Common myeloid progenitor, CD34-positive (primary cell): ENCODE data around the gene AKAP13.
"Not testable (repeated sequence)": the region's sequence is repeated elsewhere in the genome, so short reads cannot be mapped to it uniquely, and the experiment has no call there.

Source experiments
- CTCF ChIA-PET: fragments of 350-600 bp; sonication (Branson Sonifier 250); formaldehyde crosslinking; loops from one replicate; lab custom pipeline; 2021; ENCODE audit warnings: antibody characterized with exemption; lab: Charles Lee
- POLR2A ChIA-PET: fragments of 350-600 bp; sonication (Branson Sonifier 250); formaldehyde crosslinking; loops from one replicate; lab custom pipeline; 2021; ENCODE audit warnings: antibody characterized with exemption; lab: Charles Lee
- DNase-seq, 3 donors: peaks; one replicate each; pipeline versions ENCODE4 v3.0.0 to v3.0.0-alpha.2; 2013
- H3K27ac ChIP-seq, 2 experiments: 1 replicate in 1 of 2; 2 replicates in 1 of 2; pipeline ENCODE4 v1.7.0; 2013; ENCODE audit warnings: inconsistent platforms in 2 of 2, low read length in 2 of 2, mild to moderate bottlenecking in 2 of 2, low read depth in 1 of 2, moderate library complexity in 1 of 2; ENCODE audit not compliant: severe bottlenecking in 2 of 2, insufficient read depth in 1 of 2, poor library complexity in 1 of 2
- H3K27me3 ChIP-seq, 5 experiments: replicated peaks in 2 of 5; 1 replicate in 3 of 5; 2 replicates in 2 of 5; pipeline versions ENCODE4 v1.6.1 to v1.7.0; 2013; ENCODE audit warnings: low read length in 4 of 5, mild to moderate bottlenecking in 2 of 5, moderate library complexity in 2 of 5, inconsistent platforms in 1 of 5; ENCODE audit not compliant: insufficient read depth in 5 of 5, control insufficient read depth in 4 of 5
- H3K36me3 ChIP-seq, 4 experiments: 1 replicate in 2 of 4; 2 replicates in 2 of 4; pipeline versions ENCODE4 v1.6.1 to v1.7.0; 2013; ENCODE audit warnings: low read length in 3 of 4, control low read depth in 1 of 4, mild to moderate bottlenecking in 1 of 4; ENCODE audit not compliant: control insufficient read depth in 4 of 4, insufficient read depth in 4 of 4
- H3K4me1 ChIP-seq, 4 experiments: 1 replicate in 3 of 4; 2 replicates in 1 of 4; pipeline versions ENCODE4 v1.6.1 to v1.7.1; 2013; ENCODE audit warnings: low read length in 3 of 4, mild to moderate bottlenecking in 3 of 4, control low read depth in 1 of 4, inconsistent platforms in 1 of 4, moderate library complexity in 1 of 4; ENCODE audit not compliant: control insufficient read depth in 4 of 4, insufficient read depth in 4 of 4; ENCODE audit errors: control extremely low read depth in 1 of 4
- H3K4me3 ChIP-seq, 7 experiments: 1 replicate in 4 of 7; 2 replicates in 3 of 7; pipeline versions ENCODE4 v1.5.1 to v1.7.0; 2013; ENCODE audit warnings: mild to moderate bottlenecking in 7 of 7, low read length in 6 of 7, moderate library complexity in 6 of 7, inconsistent platforms in 2 of 7, low read depth in 2 of 7, control low read depth in 1 of 7; ENCODE audit not compliant: insufficient read depth in 4 of 7, control insufficient read depth in 1 of 7; ENCODE audit errors: extremely low read depth in 1 of 7
- H3K9me3 ChIP-seq, 5 experiments: 1 replicate in 4 of 5; 2 replicates in 1 of 5; pipeline versions ENCODE4 v1.6.1 to v1.7.1; 2013; ENCODE audit warnings: low read length in 4 of 5, mild to moderate bottlenecking in 2 of 5, inconsistent platforms in 1 of 5, low read depth in 1 of 5, moderate library complexity in 1 of 5; ENCODE audit not compliant: control insufficient read depth in 4 of 5, insufficient read depth in 2 of 5; ENCODE audit errors: control extremely low read depth in 1 of 5
- WGBS: methylation state at CpG from one replicate; pipeline ENCODE4 v1.1.5; 2013; ENCODE audit not compliant: insufficient coverage; 5-methylcytosine and 5-hydroxymethylcytosine counted together

AKAP13 gene

DNA sequence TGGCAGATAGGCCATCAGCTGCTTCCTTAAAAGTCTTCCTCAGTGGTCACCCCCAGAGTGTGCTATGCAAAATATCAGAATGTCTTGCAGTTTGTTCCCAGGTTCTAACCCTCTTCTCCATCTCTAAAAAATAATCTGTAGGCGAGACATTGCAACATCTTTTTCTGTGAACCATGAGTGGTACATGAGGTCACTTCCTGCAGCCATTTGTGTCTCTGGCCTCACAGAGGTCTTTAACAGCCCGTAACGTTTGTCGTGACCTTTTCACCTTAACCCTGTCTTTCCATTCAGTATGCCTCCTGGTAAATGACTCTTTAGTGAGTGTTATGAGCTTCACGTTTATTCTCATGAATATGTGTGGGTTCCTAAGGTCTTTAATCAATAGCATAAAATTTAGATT, 269.0 kb downstream of the AKAP13 start:
- H3K27me3 ChIP-seq = no peaks in the 10 kb centered on the region
- peaks cover 0 to 37% (median 14%) of the 10 kb centered on the region in 4 experiments for H3K4me1 ChIP-seq
- ChIA-PET CTCF (interaction anchor here (1.0 to 1.2 kb wide), 3 partner anchors 10 to 33 kb away, joined by 3 to 5 read pairs (median 4); no protein-coding TSS in a partner anchor), POLR2A (interaction anchor here (1.0 kb wide), 1 partner anchor 20 kb away, joined by 7 read pairs; no protein-coding TSS in a partner anchor)
- no peaks in the 10 kb centered on the region for H3K9me3 ChIP-seq
- DNase-seq = peak in 2 of 3 donors; percentile 55 to 66
- WGBS = 20% methylated on average over 1 of the region's 5 CpGs
- peaks cover 15 to 26% (median 20%) of the 10 kb centered on the region in 4 experiments for H3K36me3 ChIP-seq
- H3K4me3 ChIP-seq = no peak overlapping the region
- peak overlapping the region in 1 of 2 experiments; percentile 62 for H3K27ac ChIP-seq

DNA sequence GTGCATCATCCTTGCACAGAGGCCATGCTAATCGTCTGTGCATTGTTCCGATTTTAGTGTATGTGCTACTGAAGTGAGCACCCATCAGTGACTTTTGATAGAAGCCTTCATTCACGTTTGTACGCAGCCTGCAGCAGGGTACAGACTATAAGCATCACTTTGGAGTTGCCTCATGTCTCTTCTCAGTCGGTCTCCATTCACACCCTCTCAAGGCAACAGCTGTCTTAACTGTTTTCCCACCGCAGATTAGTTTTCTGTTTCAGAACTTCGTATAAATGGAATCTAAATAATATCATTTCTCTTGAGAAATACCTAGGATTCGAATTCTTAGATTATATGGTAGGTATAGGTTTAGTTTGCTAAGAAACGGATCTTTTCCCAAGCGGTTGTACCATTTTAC, 271.1 kb downstream of the AKAP13 start:
- CTCF ChIA-PET = no interaction called here
- Histone ChIP-seq H3K4me3 (no peak overlapping the region), H3K36me3 (peaks cover 23 to 39% (median 24%) of the 10 kb centered on the region in 4 experiments)

DNA sequence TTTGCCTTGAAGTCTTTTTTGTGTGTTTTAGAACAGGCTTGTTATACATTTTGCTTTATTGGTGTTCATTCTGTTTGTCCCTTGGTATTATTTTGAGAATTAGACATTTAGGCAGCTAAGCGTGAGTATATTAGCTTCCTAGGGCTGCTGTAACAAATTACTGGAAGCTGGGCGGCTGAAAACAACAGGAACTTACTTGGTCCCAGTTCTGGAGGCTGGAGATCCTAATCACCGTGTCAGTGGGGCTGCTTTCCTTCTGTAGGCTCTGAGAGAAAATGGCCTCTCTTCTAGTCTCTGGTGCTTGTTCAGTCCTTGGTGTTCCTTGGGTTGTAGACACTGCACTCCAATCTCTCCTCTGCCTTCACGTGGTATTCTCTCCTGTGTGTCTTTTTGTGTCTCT, 272.1 kb downstream of the AKAP13 start:
- DNase-seq = peak in 1 of 3 donors; percentile 23
- ChIA-PET CTCF (interaction anchor here (1.0 to 2.3 kb wide), 2 partner anchors 28 to 35 kb away, joined by 5 to 6 read pairs; no protein-coding TSS in a partner anchor), POLR2A (no interaction called here)
- peak overlapping the region in 1 of 2 experiments; percentile 49 for H3K27ac ChIP-seq
- H3K4me3 ChIP-seq = peak overlapping the region in 1 of 7 experiments; percentile 42
- H3K4me1 ChIP-seq = peaks cover 0 to 20% (median 7%) of the 10 kb centered on the region in 4 experiments
- H3K9me3 ChIP-seq = no peaks in the 10 kb centered on the region
- H3K27me3 ChIP-seq = no peaks in the 10 kb centered on the region
- 53% methylated on average over 4 of the region's 4 CpGs for WGBS
- H3K36me3 ChIP-seq = peaks cover 23 to 40% (median 24%) of the 10 kb centered on the region in 4 experiments

More for the DNA sequence above, 271.1 kb downstream of the AKAP13 start:
- no peak for DNase-seq
- 90% methylated on average over 4 of the region's 10 CpGs for WGBS
- Histone ChIP-seq H3K9me3 (no peaks in the 10 kb centered on the region), H3K4me1 (peaks cover 0 to 21% (median 8%) of the 10 kb centered on the region in 4 experiments), H3K27me3 (no peaks in the 10 kb centered on the region), H3K27ac (peak overlapping the region in 1 of 2 experiments; percentile 49)
- POLR2A ChIA-PET = no interaction called here

DNA sequence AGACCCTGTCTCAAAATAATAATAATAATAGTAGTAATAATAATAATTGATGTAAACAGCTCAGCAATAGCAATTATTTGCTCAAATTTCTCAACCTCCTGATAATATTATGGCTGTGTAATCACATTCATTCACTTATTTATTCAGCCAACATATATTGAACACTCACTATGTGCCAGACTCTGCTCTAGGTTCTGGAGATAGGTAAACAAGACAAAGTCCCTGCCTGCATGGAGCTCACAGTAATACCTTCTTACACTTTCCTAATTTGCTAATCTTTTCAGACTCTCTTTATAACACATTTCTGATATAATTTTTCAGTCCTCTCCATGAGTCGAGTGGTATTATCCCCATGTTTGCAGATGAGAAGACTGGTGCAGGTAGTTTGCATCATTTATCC, 276.7 kb downstream of the AKAP13 start:
- H3K4me3 ChIP-seq = no peak overlapping the region
- CTCF ChIA-PET = interaction anchor here (0.6 to 2.1 kb wide), 7 partner anchors 9 to 33 kb away, joined by 3 to 7 read pairs (median 3); no protein-coding TSS in a partner anchor

DNA sequence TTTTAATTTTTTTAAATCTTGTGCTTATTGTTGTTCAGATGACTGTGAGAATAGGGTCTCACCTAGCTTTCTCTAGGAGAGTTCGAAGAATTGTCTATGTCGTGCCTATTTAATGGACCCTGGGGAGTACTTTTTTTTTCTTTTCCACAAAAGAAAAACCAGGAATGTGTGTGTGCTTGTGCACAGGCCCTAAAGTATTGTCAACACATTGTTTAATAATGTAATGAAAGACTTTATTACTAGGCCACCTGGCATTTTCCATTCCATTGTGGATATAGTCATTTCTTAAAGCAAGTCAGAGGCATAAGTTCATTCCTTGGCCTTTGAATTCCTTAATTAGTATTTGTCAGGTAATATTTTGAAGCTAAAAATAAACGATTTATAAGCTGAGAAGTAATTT, 278.4 kb downstream of the AKAP13 start:
- peaks cover 26 to 66% (median 38%) of the 10 kb centered on the region in 4 experiments for H3K36me3 ChIP-seq
- ChIA-PET POLR2A (interaction anchor here (0.7 kb wide), 1 partner anchor 13 kb away, joined by 3 read pairs; no protein-coding TSS in a partner anchor), CTCF (interaction anchor here (0.8 to 1.3 kb wide), 3 partner anchors 9 to 38 kb away, joined by 3 to 8 read pairs (median 3); no protein-coding TSS in a partner anchor)
- H3K27ac ChIP-seq = no peak overlapping the region
- H3K4me1 ChIP-seq = peaks cover 0 to 7% (median 1%) of the 10 kb centered on the region in 4 experiments
- no peaks in the 10 kb centered on the region for H3K27me3 ChIP-seq
- no peak overlapping the region for H3K4me3 ChIP-seq
- no peaks in the 10 kb centered on the region for H3K9me3 ChIP-seq
- 100% methylated on average over 3 of the region's 3 CpGs for WGBS
- no peak for DNase-seq

More for the DNA sequence above, 276.7 kb downstream of the AKAP13 start:
- Histone ChIP-seq H3K9me3 (no peaks in the 10 kb centered on the region), H3K27me3 (no peaks in the 10 kb centered on the region), H3K36me3 (peaks cover 23 to 60% (median 34%) of the 10 kb centered on the region in 4 experiments), H3K4me1 (peaks cover 0 to 15% (median 1%) of the 10 kb centered on the region in 4 experiments), H3K27ac (no peak overlapping the region)
- POLR2A ChIA-PET = no interaction called here
- DNase-seq = no peak
- WGBS = 29% methylated on average over 1 of the region's 1 CpG

DNA sequence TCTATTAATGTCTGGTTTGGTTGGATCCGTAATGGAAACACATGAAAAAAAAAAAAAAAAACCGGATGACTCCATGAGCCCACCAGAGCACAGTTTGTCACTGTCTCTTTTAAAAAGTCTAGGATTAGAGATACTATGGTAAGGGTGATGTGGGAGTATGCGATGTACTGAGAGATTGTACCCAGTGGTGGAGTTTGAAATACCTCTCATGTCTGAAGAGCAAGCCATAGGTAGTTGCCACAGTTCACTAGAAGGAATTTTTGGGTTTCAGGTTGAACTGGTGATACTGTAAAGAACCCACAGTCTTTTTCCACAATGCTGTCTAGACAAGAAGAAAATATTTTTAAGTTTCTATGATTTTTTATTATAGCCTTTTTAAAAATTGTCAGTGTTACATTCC, 281.5 kb downstream of the AKAP13 start:
- Histone ChIP-seq H3K4me1 (peaks cover 0 to 12% (median 3%) of the 10 kb centered on the region in 4 experiments), H3K27me3 (no peaks in the 10 kb centered on the region), H3K4me3 (no peak overlapping the region), H3K27ac (no peak overlapping the region), H3K36me3 (peaks cover 19 to 63% (median 35%) of the 10 kb centered on the region in 4 experiments), H3K9me3 (no peaks in the 10 kb centered on the region)
- POLR2A ChIA-PET = no interaction called here
- no peak for DNase-seq
- CTCF ChIA-PET = no interaction called here
- WGBS = 100% methylated on average over 2 of the region's 3 CpGs

DNA sequence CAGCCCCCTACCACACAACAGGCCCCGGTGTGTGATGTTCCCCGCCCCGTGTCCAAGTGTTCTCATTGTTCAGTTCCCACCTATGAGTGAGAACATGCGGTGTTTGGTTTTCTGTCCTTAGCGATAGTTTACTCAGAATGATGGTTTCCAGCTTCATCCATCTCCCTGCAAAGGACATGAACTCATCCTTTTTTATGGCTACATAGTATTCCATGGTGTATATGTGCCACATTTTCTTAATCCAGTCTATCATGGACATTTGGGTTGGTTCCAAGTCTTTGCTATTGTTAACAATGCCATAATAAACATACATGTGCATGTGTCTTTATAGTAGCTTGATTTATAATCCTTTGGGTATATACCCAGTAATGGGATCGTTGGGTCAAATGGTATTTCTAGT, 285.3 kb downstream of the AKAP13 start:
- H3K4me1 ChIP-seq = peaks cover 8 to 24% (median 14%) of the 10 kb centered on the region in 4 experiments
- POLR2A ChIA-PET, H3K27ac ChIP-seq, H3K4me3 ChIP-seq, H3K9me3 ChIP-seq, CTCF ChIA-PET, DNase-seq, H3K27me3 ChIP-seq: not testable (repeated sequence)
- WGBS = 100% methylated on average over 3 of the region's 6 CpGs
- peaks cover 14 to 57% (median 35%) of the 10 kb centered on the region in 4 experiments for H3K36me3 ChIP-seq
